A549 (cell line): ENCODE data around the gene AFF3.

Source experiments
- CTCF ChIP-seq: fragments of >200 bp; sonication (Bioruptor Twin); formaldehyde crosslinking; IDR thresholded peaks from 3 replicates; pipeline ENCODE4 v1.5.1; 2016
- ELK1 ChIP-seq: fragments of 150-350 bp; IDR thresholded peaks from 2 replicates; pipeline ENCODE4 v1.6.1; 2014; ENCODE audit warnings: low read depth, mild to moderate bottlenecking, low read length
- ESRRA ChIP-seq: fragments of 150-350 bp; IDR thresholded peaks from 2 replicates; pipeline ENCODE4 v1.6.1; 2014; ENCODE audit warnings: mild to moderate bottlenecking, low read length, borderline replicate concordance
- NR3C1 ChIP-seq: fragments of >200 bp; sonication (Bioruptor Twin); formaldehyde crosslinking; IDR thresholded peaks from 3 replicates; pipeline ENCODE4 v1.6.1; 2017
- POLR2A ChIP-seq: IDR thresholded peaks from 2 replicates; pipeline ENCODE4 v1.6.1; 2012; ENCODE audit warnings: mild to moderate bottlenecking, low read length
- RFX5 ChIP-seq: fragments of 450-650 bp; IDR thresholded peaks from 2 replicates; pipeline ENCODE4 v1.7.1; 2014; ENCODE audit warnings: antibody characterized with exemption, mild to moderate bottlenecking, moderate library complexity

DNA sequence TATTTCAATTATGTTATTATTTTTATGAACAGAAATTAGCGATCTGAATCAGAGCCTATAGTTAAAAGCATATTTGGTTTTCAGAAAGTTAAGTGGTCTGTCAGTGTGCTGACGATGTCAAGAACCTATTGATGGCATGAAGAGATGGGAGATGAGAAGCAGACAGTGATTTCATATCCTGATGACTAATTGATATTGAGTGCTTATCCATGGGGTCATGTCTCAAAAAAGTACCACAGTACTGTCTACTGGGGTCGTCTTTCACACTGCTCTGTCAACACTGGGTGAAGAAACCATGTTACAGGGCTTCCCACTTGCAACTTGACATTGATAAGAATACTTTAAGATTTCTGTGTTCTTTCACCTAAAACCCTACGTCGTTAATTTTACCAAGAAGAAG lies 297.1 kb downstream of the AFF3 start:
- TF ChIP-seq POLR2A (no peak), ELK1 (no peak), NR3C1 (no peak), ESRRA (no peak), CTCF (no peak), RFX5 (no peak)
